H1 (cell line): ENCODE measurements around the gene EIF2AK2. TPM values are rescaled to one million over a fixed set of nuclear protein-coding genes. Genes with fewer than 3 reads are reported as not detected.

ENCODE experiments used
- CTCF ChIA-PET: fragments of 300-600 bp; sonication (Branson Sonifier 250); formaldehyde crosslinking; loops from one replicate; lab custom pipeline; 2021; ENCODE audit not compliant: partially characterized antibody; lab: Charles Lee
- POLR2A ChIA-PET: fragments of 300-600 bp; sonication (Branson Sonifier 250); formaldehyde crosslinking; loops from one replicate; lab custom pipeline; 2021; ENCODE audit warnings: inconsistent platforms; ENCODE audit not compliant: partially characterized antibody; lab: Charles Lee
- DNase-seq, 2 experiments: peaks; one replicate each; pipeline versions ENCODE4 v3.0.0 to v3.0.0-alpha.2; 2010 to 2022; ENCODE audit warnings: low spot score in 2 of 2, low read depth in 1 of 2, mixed read lengths in 1 of 2
- FAIRE-seq: peaks from 2 replicates; lab custom pipeline; 2011; peaks lifted over from hg19 to GRCh38; lab: Jason Lieb, UNC
- H2AFZ ChIP-seq: 2 replicates; pipeline ENCODE4 v1.8.1; 2012; ENCODE audit warnings: low read length, inconsistent platforms
- H2AK5ac ChIP-seq: 2 replicates; pipeline ENCODE4 v1.6.1; 2013; ENCODE audit warnings: low read depth, low read length
- H2BK120ac ChIP-seq: replicated peaks from 2 replicates; pipeline ENCODE3; 2013; ENCODE audit warnings: low read depth, low read length, inconsistent platforms
- H2BK12ac ChIP-seq: 2 replicates; pipeline ENCODE4 v1.6.1; 2013; ENCODE audit warnings: low read depth, low read length
- H2BK15ac ChIP-seq: 2 replicates; pipeline ENCODE4 v1.6.1; 2013; ENCODE audit warnings: low read length
- H2BK20ac ChIP-seq: 2 replicates; pipeline ENCODE4 v1.6.1; 2013; ENCODE audit warnings: low read length
- H2BK5ac ChIP-seq: 2 replicates; pipeline ENCODE4 v1.6.1; 2013; ENCODE audit warnings: low read depth, low read length
- H3K14ac ChIP-seq: 2 replicates; pipeline ENCODE4 v1.6.1; 2013; ENCODE audit warnings: inconsistent platforms; ENCODE audit not compliant: insufficient read length
- H3K18ac ChIP-seq: 2 replicates; pipeline ENCODE4 v1.6.1; 2013; ENCODE audit warnings: low read length; ENCODE audit errors: extremely low read depth
- H3K23ac ChIP-seq: 2 replicates; pipeline ENCODE4 v1.6.1; 2013; ENCODE audit warnings: inconsistent platforms; ENCODE audit not compliant: insufficient read length
- H3K23me2 ChIP-seq: 2 replicates; pipeline ENCODE4 v1.6.1; 2013; ENCODE audit warnings: low read depth, low read length
- H3K27ac ChIP-seq: 2 replicates; pipeline ENCODE4 v1.6.1; 2011; ENCODE audit warnings: low read depth, low read length, inconsistent platforms
- H3K27me3 ChIP-seq, 4 experiments: replicated peaks in 1 of 4; 1 replicate in 1 of 4; 2 replicates in 3 of 4; pipeline versions ENCODE4 v1.6.1 to v1.8.1; 2011 to 2013; ENCODE audit warnings: low read length in 3 of 4, mild to moderate bottlenecking in 3 of 4, inconsistent platforms in 2 of 4, mixed read lengths in 2 of 4, moderate library complexity in 1 of 4; ENCODE audit not compliant: control insufficient read depth in 3 of 4, insufficient read depth in 3 of 4; ENCODE audit errors: extremely low read depth in 1 of 4
- H3K36me3 ChIP-seq, 4 experiments: 2 replicates each; pipeline versions ENCODE4 v1.6.1 to v1.8.1; 2011 to 2013; ENCODE audit warnings: mild to moderate bottlenecking in 4 of 4, low read length in 3 of 4, moderate library complexity in 2 of 4, control low read depth in 1 of 4, inconsistent platforms in 1 of 4; ENCODE audit not compliant: insufficient read depth in 4 of 4, control insufficient read depth in 2 of 4
- H3K4ac ChIP-seq: replicated peaks from 2 replicates; pipeline ENCODE3; 2013; ENCODE audit warnings: low read length, low read depth, mixed read lengths, inconsistent platforms; ENCODE audit not compliant: insufficient read length
- H3K4me1 ChIP-seq, 4 experiments: replicated peaks in 1 of 4; 1 replicate in 1 of 4; 2 replicates in 3 of 4; pipeline versions ENCODE4 v1.6.1 to v1.8.1; 2011 to 2013; ENCODE audit warnings: low read length in 3 of 4, inconsistent platforms in 2 of 4, mixed read lengths in 1 of 4; ENCODE audit not compliant: insufficient read depth in 4 of 4, control insufficient read depth in 3 of 4
- H3K4me2 ChIP-seq, 2 experiments: 2 replicates each; pipeline versions ENCODE4 v1.6.1 to v1.8.1; 2011 to 2013; ENCODE audit warnings: low read depth in 2 of 2, low read length in 2 of 2, control low read depth in 1 of 2, inconsistent platforms in 1 of 2, mild to moderate bottlenecking in 1 of 2; ENCODE audit not compliant: insufficient read depth in 1 of 2
- H3K4me3 ChIP-seq, 4 experiments: fragments of 200-600, 300-600 bp in 1 of 4; sonication (generic), shearing (Covaris generic), sonication (Bioruptor Twin) in 1 of 4; 2 replicates each; pipeline versions ENCODE4 v1.5.1 to v1.8.1; 2011 to 2016; ENCODE audit warnings: low read length in 4 of 4, low read depth in 3 of 4, control low read depth in 2 of 4, inconsistent platforms in 2 of 4, mild to moderate bottlenecking in 2 of 4, mixed read lengths in 1 of 4, moderate library complexity in 1 of 4; ENCODE audit not compliant: insufficient read depth in 2 of 4; ENCODE audit errors: extremely low read depth in 1 of 4
- H3K56ac ChIP-seq: replicated peaks from 2 replicates; pipeline ENCODE3; 2013; ENCODE audit warnings: low read depth, mild to moderate bottlenecking, mixed read lengths, low read length, inconsistent platforms; ENCODE audit not compliant: insufficient read length
- H3K79me1 ChIP-seq: 2 replicates; pipeline ENCODE4 v1.6.1; 2013; ENCODE audit warnings: low read depth, low read length, control low read depth
- H3K79me2 ChIP-seq, 2 experiments: 2 replicates each; pipeline versions ENCODE4 v1.6.1 to v1.8.1; 2012 to 2013; ENCODE audit warnings: low read length in 2 of 2, mild to moderate bottlenecking in 2 of 2, inconsistent platforms in 1 of 2; ENCODE audit not compliant: insufficient read depth in 2 of 2, control insufficient read depth in 1 of 2
- H3K9ac ChIP-seq, 4 experiments: replicated peaks in 1 of 4; 1 replicate in 1 of 4; 2 replicates in 3 of 4; pipeline versions ENCODE4 v1.6.1 to v1.8.1; 2011 to 2013; ENCODE audit warnings: low read depth in 3 of 4, low read length in 3 of 4, control low read depth in 2 of 4, mild to moderate bottlenecking in 2 of 4, moderate library complexity in 2 of 4, inconsistent platforms in 1 of 4; ENCODE audit errors: extremely low read depth in 1 of 4
- H3K9me3 ChIP-seq, 2 experiments: 2 replicates each; pipeline versions ENCODE4 v1.6.1 to v1.8.1; 2012 to 2013; ENCODE audit warnings: mild to moderate bottlenecking in 2 of 2, moderate library complexity in 2 of 2, control low read depth in 1 of 2, inconsistent platforms in 1 of 2, low read depth in 1 of 2, low read length in 1 of 2, mixed read lengths in 1 of 2; ENCODE audit not compliant: insufficient read depth in 2 of 2
- H4K20me1 ChIP-seq, 2 experiments: replicated peaks in 1 of 2; 2 replicates each; pipeline versions ENCODE3 to v1.8.1; 2011 to 2013; ENCODE audit warnings: inconsistent platforms in 2 of 2, low read length in 2 of 2, mild to moderate bottlenecking in 1 of 2; ENCODE audit not compliant: insufficient read depth in 2 of 2, control insufficient read depth in 1 of 2
- H4K5ac ChIP-seq: 2 replicates; pipeline ENCODE4 v1.6.1; 2013; ENCODE audit warnings: low read length, low read depth, mixed read lengths, inconsistent platforms; ENCODE audit not compliant: insufficient read length
- H4K8ac ChIP-seq: 2 replicates; pipeline ENCODE4 v1.8.0; 2013; ENCODE audit warnings: mild to moderate bottlenecking, moderate library complexity, low read length, inconsistent platforms; ENCODE audit not compliant: insufficient read depth; ENCODE audit errors: extremely low read depth
- H4K91ac ChIP-seq: replicated peaks from 2 replicates; pipeline ENCODE3; 2013; ENCODE audit warnings: low read length, mixed read lengths, inconsistent platforms; ENCODE audit not compliant: insufficient read length
- BACH1 ChIP-seq: IDR thresholded peaks from 2 replicates; pipeline ENCODE4 v1.6.1; 2012; ENCODE audit warnings: low read length, improper control_type of control experiment
- JUND ChIP-seq: IDR thresholded peaks from 2 replicates; pipeline ENCODE4 v1.6.1; 2011; ENCODE audit warnings: mild to moderate bottlenecking, improper control_type of control experiment, low read length
- TCF12 ChIP-seq: IDR thresholded peaks from 2 replicates; pipeline ENCODE4 v1.6.1; 2011; ENCODE audit warnings: low read depth, mild to moderate bottlenecking, low read length
- WGBS, 2 experiments: shearing (Covaris generic) in 1 of 2; methylation state at CpG; one replicate each; pipeline versions ENCODE4 v1.1.6 to v1.1.7; 2013 to 2015; ENCODE audit warnings: low lambda C conversion rate in 2 of 2, mixed read lengths in 2 of 2, inconsistent platforms in 1 of 2, low coverage in 1 of 2, missing lambda C conversion rate in 1 of 2; ENCODE audit not compliant: insufficient replicate concordance in 2 of 2, insufficient coverage in 1 of 2, insufficient read length in 1 of 2; ENCODE audit errors: extremely low coverage in 1 of 2, missing lambda C conversion rate in 1 of 2; 5-methylcytosine and 5-hydroxymethylcytosine counted together
- polyA plus RNA-seq, 7 experiments: library from polyadenylated mRNA; depleted of rRNA in 3 of 7; stranded (reverse) in 5 of 7; unstranded in 2 of 7; fragments of >200 nt in 5 of 7; fragments of 200-250 nt in 2 of 7; gene quantifications; 1 replicate in 5 of 7; 2 replicates in 1 of 7; 4 replicates in 1 of 7; pipeline versions ENCODE4 v1.2.1 to v1.2.3, GENCODE V29; 2011 to 2013; ENCODE audit warnings: missing spikeins in 2 of 7, mixed read lengths in 2 of 7
- total RNA-seq: library from RNA; stranded (reverse); fragmentation: NEBNext Ultra II Directional; extraction: Animal tissue kit (Norgen Biotek cat#: 25700); gene quantifications from 2 replicates; pipeline ENCODE4 v1.2.1, GENCODE V29; 2021

EIF2AK2 gene
- total and polyA plus RNA-seq, 2 of the 8 experiments (the other 6 are each of a cell fraction or from before 2014, with no cell fraction given): 13.1 to 46.9 TPM

DNA sequence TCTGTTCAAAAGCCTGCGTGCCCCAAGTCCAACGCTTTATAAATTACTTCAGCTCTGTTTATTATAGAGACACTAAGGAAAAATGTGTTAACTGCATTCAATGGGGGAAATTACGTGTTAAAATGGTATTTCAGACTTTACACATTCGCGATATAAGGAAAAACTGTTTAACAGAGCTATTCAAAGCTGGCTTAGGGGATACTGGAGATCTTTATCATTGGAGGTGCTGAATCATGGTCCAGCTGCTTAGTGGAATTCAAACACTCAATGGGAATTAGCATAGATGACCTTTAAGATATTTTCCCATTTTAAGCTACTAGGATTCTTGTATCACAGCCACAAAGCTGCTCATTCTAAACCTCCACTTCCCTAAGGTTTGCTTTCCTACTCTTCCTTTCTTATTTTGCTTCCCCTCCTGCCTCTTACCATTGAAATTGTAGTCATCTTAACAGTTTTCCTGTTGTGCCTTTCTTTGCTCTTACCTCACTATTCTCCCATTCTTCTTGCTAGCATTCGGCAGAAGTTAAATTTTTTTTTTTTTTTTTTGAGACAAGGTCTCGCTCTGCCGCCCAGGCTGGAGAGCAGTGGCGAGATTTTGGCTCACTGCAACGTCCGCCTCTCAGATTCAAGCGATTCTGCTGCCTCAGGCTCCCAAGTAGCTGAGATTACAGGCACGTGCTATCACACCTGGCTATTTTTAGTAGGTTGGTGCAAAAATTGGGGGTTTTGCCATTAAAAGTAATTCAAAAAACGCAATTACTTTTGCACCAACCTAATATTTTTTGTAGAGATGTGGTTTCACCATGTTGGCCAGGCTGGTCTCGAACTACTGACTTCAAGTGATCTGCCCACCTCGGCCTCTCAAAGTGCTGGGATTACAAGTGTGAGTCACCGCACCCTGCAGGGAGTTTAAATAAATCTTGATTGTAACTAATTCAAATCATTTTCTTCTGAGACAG, 25.2 kb upstream of the EIF2AK2 start:
- CTCF ChIA-PET: interaction anchor here (0.6 to 6.9 kb wide), 8 partner anchors 8 to 1400 kb away, joined by 3 to 67 read pairs (median 4); partner anchors contain the start of gene SULT6B1
- Histone ChIP-seq H3K4me3 (0 out of 8 replicates have a peak overlapping the region, but pooled peaks of 1 of the 4 experiments have one; percentile 7), H3K23ac (no peak overlapping the region), H3K4me2 (peak overlapping the region in 1 of 2 experiments; percentile 42; a peak in 1 of 4 replicates), H4K8ac (no peak overlapping the region), H3K14ac (no peak overlapping the region), H3K23me2 (no peaks in the 10 kb centered on the region), H3K56ac (no peak overlapping the region), H3K4ac (peak overlapping the region; percentile 87), H3K9me3 (no peaks in the 10 kb centered on the region), H2BK120ac (peak overlapping the region; percentile 1), H4K91ac (peak overlapping the region; percentile 37), H2AK5ac (no peak overlapping the region), H3K79me2 (no peaks in the 10 kb centered on the region), H2BK15ac (no peak overlapping the region), H4K5ac (no peak overlapping the region), H3K79me1 (no peaks in the 10 kb centered on the region), H2AFZ (peak overlapping the region; percentile 89; the same call in 1 of the 2 replicates), H3K36me3 (no peaks in the 10 kb centered on the region), H3K18ac (0 out of 2 replicates have a peak overlapping the region, but pooled peaks have one; percentile 5), H2BK5ac (peak overlapping the region; percentile 63; the same call in 1 of the 2 replicates), H3K27ac (peak overlapping the region; percentile 11; the same call in 1 of the 2 replicates), H3K27me3 (no peaks in the 10 kb centered on the region), H4K20me1 (no peaks in the 10 kb centered on the region), H2BK12ac (no peak overlapping the region), H3K4me1 (peaks cover 0 to 9% (median 3%) of the 10 kb centered on the region in 4 experiments; a peak in 3 of 7 replicates), H2BK20ac (0 out of 2 replicates have a peak overlapping the region, but pooled peaks have one; percentile 64), H3K9ac (no peak overlapping the region)
- no peak for DNase-seq
- POLR2A ChIA-PET: interaction anchor here (0.6 to 2.5 kb wide), 5 partner anchors 16 to 1194 kb away, joined by 3 to 7 read pairs (median 4); partner anchors contain the start of gene CEBPZOS
- no peak for FAIRE-seq
- WGBS, 2 experiments: 56% methylated on average over 17 of the region's 17 CpGs; no CpG with 5 or more reads in 1 of the 2 experiments
- TF ChIP-seq TCF12: no peak
- peak; percentile 34; the same call in 1 of the 2 replicates for TF ChIP-seq JUND
- TF ChIP-seq BACH1: 0 out of 2 replicates have a peak, but pooled peaks have one; percentile 42
